Ascending aorta (tissue), 2 donors: ENCODE measurements around the gene GALNT13. TPM values are rescaled to one million over a fixed set of nuclear protein-coding genes. Genes with fewer than 3 reads are reported as not detected.

Experiments used
- DNase-seq, 2 donors: peaks; one replicate each; pipeline ENCODE4 v3.0.0-alpha.2; 2019; ENCODE audit warnings: low spot score in 2 of 2
- H3K27ac ChIP-seq, 2 donors: fragments of 200-600 bp; sonication (generic); one replicate each; pipeline ENCODE4 v1.5.1; 2016 to 2017; ENCODE audit warnings: mild to moderate bottlenecking in 1 of 2
- H3K27me3 ChIP-seq: fragments of 200-600 bp; sonication (generic); one replicate; pipeline ENCODE4 v1.5.1; 2017
- H3K36me3 ChIP-seq, 2 donors: fragments of 200-600 bp; sonication (generic); one replicate each; pipeline ENCODE4 v1.5.1; 2016
- H3K4me1 ChIP-seq, 2 donors: fragments of 200-600 bp; sonication (generic); one replicate each; pipeline ENCODE4 v1.5.1; 2016 to 2017; ENCODE audit warnings: mild to moderate bottlenecking in 1 of 2
- H3K4me3 ChIP-seq, 2 donors: fragments of 200-600 bp; sonication (generic); one replicate each; pipeline ENCODE4 v1.5.1; 2016 to 2017; ENCODE audit warnings: mild to moderate bottlenecking in 1 of 2
- H3K9me3 ChIP-seq, 2 donors: fragments of 200-600 bp; sonication (generic); one replicate each; pipeline ENCODE4 v1.5.1; 2016
- CTCF ChIP-seq, 3 experiments: fragments of 200-600 bp in 2 of 3; fragments of 450-650 bp in 1 of 3; sonication (generic) in 2 of 3; IDR thresholded peaks; one replicate each; pipeline ENCODE4 v1.5.1; 2016 to 2019; ENCODE audit warnings: antibody characterized with exemption in 3 of 3, mild to moderate bottlenecking in 1 of 3, moderate library complexity in 1 of 3
- intact Hi-C: fragments of 100-400 bp; cut with DNase I; formaldehyde crosslinking; loops from one replicate; pipeline ENCODE4 v1.15.1; 2023
- total RNA-seq: library from RNA; depleted of rRNA; stranded (reverse); fragments of >200 nt; gene quantifications from one replicate; pipeline ENCODE4 v1.1.0, GENCODE V29; 2016

Gene GALNT13
- total RNA-seq, 1 donor from 2014 or later = not detected

GRCh38 chr2:153864022-153864421 is 7.7 kb upstream of the GALNT13 start:
- H3K27ac ChIP-seq = no peak overlapping the region
- H3K4me1 ChIP-seq = no peaks in the 10 kb centered on the region
- TF ChIP-seq CTCF (IDR thresholded peaks at IDR 0.05) = no peak
- no peaks in the 10 kb centered on the region for H3K27me3 ChIP-seq
- no peak for DNase-seq
- intact Hi-C loops = no loop called here
- no peaks in the 10 kb centered on the region for H3K9me3 ChIP-seq
- no peaks in the 10 kb centered on the region for H3K36me3 ChIP-seq
- H3K4me3 ChIP-seq = no peak overlapping the region

- Histone ChIP-seq H3K4me1 (no peaks in the 10 kb centered on the region), H3K4me3 (no peak overlapping the region), H3K27ac (no peak overlapping the region), H3K36me3 (no peaks in the 10 kb centered on the region), H3K27me3 (no peaks in the 10 kb centered on the region), H3K9me3 (no peaks in the 10 kb centered on the region)
- TF ChIP-seq CTCF (IDR thresholded peaks at IDR 0.05) = no peak
- DNase-seq = no peak
- intact Hi-C loops = no loop called here
Measured at GRCh38 chr2:153866595-153866994, 5.1 kb upstream of the GALNT13 start.

GRCh38 chr2:153870308-153870707 is 1.4 kb upstream of the GALNT13 start:
- H3K27me3 ChIP-seq = no peaks in the 10 kb centered on the region
- H3K4me3 ChIP-seq = no peak overlapping the region
- H3K9me3 ChIP-seq = no peaks in the 10 kb centered on the region
- H3K4me1 ChIP-seq = no peaks in the 10 kb centered on the region
- DNase-seq = no peak
- intact Hi-C loops = no loop called here
- TF ChIP-seq CTCF (IDR thresholded peaks at IDR 0.05) = no peak
- no peaks in the 10 kb centered on the region for H3K36me3 ChIP-seq
- no peak overlapping the region for H3K27ac ChIP-seq

- intact Hi-C loops = no loop called here
- no peak overlapping the region for H3K27ac ChIP-seq
- H3K36me3 ChIP-seq = no peaks in the 10 kb centered on the region
- no peak for TF ChIP-seq CTCF (IDR thresholded peaks at IDR 0.05)
- no peaks in the 10 kb centered on the region for H3K27me3 ChIP-seq
- no peaks in the 10 kb centered on the region for H3K4me1 ChIP-seq
- no peak for DNase-seq
- H3K9me3 ChIP-seq = no peaks in the 10 kb centered on the region
- H3K4me3 ChIP-seq = peak overlapping the region; percentile 21 to 47
Measured at GRCh38 chr2:153872311-153873051, 759 bp downstream of the GALNT13 start.

- Histone ChIP-seq H3K4me3 (peak overlapping the region in 1 of 2 donors; percentile 47), H3K27ac (no peak overlapping the region), H3K36me3 (no peaks in the 10 kb centered on the region), H3K27me3 (no peaks in the 10 kb centered on the region), H3K4me1 (no peaks in the 10 kb centered on the region), H3K9me3 (no peaks in the 10 kb centered on the region)
- no peak for TF ChIP-seq CTCF (IDR thresholded peaks at IDR 0.05)
- no peak for DNase-seq
- intact Hi-C loops = no loop called here
Measured at GRCh38 chr2:153873052-153874048, 1.6 kb downstream of the GALNT13 start.
